GM10248 (cell line): ENCODE data around the gene TENT5A.

Experiments
- CTCF ChIA-PET: fragments of 300-600 bp; sonication (Branson Sonifier 250); formaldehyde crosslinking; extraction: SDS; loops from one replicate; lab custom pipeline; 2021; ENCODE audit warnings: antibody characterized with exemption; lab: Yijun Ruan, JAX
- POLR2A ChIA-PET: fragments of 350-650 bp; sonication (Branson Sonifier 250); formaldehyde crosslinking; extraction: SDS; loops from one replicate; lab custom pipeline; 2020; ENCODE audit warnings: antibody characterized with exemption; lab: Yijun Ruan, JAX
- DNase-seq: peaks from one replicate; pipeline ENCODE4 v3.0.0; 2012; ENCODE audit errors: extremely low spot score
- CTCF ChIP-seq: IDR thresholded peaks from 2 replicates; pipeline ENCODE4 v1.5.1; 2012; ENCODE audit warnings: mild to moderate bottlenecking, low read depth; ENCODE audit errors: extremely low read depth, missing control alignments, control extremely low read depth

TENT5A gene

DNA sequence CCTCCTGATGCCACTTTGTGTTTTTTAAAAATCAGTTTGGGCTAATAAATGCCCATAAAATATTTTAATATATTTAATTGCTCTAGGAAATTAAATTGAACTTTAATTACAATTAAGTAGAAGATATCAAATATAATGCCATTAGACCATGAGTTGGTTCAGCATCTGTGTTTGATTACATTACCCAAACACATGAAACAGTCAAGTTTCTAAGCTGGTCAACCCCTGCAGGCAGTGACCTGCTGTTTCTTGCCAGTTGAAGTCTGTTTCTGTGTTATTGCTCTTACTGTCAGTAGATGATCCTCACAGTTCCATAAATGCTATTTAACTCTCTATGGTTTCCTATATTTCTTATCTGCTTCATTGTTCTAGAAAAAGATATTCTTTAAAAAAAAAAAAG is 9.7 kb upstream of the TENT5A start:
- DNase-seq, result no peak
- no peak for TF ChIP-seq CTCF
- POLR2A ChIA-PET, result interaction anchor here (1.0 kb wide), 1 partner anchor 10 kb away, joined by 3 read pairs; the partner anchor contains the start of gene TENT5A
- CTCF ChIA-PET, result no interaction called here

GRCh38 chr6:81761197-81761596 is 8.7 kb upstream of the TENT5A start:
- ChIA-PET POLR2A (no interaction called here), CTCF (no interaction called here)
- DNase-seq, result no peak
- TF ChIP-seq CTCF, result no peak

GRCh38 chr6:81759782-81760181 is 7.3 kb upstream of the TENT5A start:
- no peak for TF ChIP-seq CTCF
- ChIA-PET POLR2A (no interaction called here), CTCF (interaction anchor here (1.4 kb wide), 1 partner anchor 246 kb away, joined by 3 read pairs; no protein-coding TSS in a partner anchor)
- no peak for DNase-seq

DNA sequence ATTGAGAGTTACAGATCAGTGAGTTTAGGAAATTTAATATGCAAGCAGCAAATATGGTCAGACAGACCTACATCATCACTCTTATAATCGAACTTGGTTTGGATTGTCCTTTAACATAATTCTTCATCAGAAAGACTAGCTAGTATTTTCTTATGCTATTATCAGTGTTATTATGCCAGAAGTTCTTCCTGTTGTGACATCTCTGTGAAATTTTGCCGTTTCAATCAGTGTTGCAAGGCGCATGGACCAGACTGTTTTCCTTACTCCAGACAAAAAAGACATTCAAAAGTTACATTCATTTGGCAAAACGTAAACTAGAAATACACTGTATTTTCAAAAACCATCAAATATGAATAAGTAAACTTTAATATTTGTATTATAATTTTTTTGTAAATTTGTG is 5.7 kb upstream of the TENT5A start:
- DNase-seq, result no peak
- no peak for TF ChIP-seq CTCF
- CTCF ChIA-PET, result no interaction called here
- POLR2A ChIA-PET, result no interaction called here

DNA sequence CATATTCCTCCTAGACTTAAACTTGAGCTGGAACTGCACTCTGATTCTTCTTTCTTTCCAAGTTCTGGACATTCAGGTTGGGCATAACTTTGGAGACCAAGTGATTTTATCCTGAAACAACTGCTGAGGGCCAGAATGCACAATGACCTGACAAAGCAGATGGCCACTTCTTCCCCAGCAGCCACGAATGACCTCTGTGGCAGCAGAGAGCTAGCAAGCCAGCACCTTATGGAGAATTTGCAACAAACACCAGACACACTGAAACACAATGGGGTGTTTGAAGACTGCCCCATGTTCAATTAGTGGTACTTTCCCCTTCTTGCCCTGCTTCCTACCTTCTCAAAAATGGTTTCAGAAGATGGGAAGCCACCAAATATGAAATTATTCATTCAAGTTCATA is 4.2 kb upstream of the TENT5A start:
- CTCF ChIA-PET, result interaction anchor here (1.5 kb wide), 2 partner anchors 10 to 22 kb away, joined by 5 to 7 read pairs; no protein-coding TSS in a partner anchor
- TF ChIP-seq CTCF, result no peak
- no peak for DNase-seq
- POLR2A ChIA-PET, result no interaction called here

- no peak for DNase-seq
- CTCF ChIA-PET, result interaction anchor here (0.6 to 3.2 kb wide), 4 partner anchors 11 to 296 kb away, joined by 3 to 17 read pairs (median 6); no protein-coding TSS in a partner anchor
- no peak for TF ChIP-seq CTCF
- POLR2A ChIA-PET, result no interaction called here
Measured at GRCh38 chr6:81755551-81755950, 3.1 kb upstream of the TENT5A start.

GRCh38 chr6:81754906-81755305 is 2.4 kb upstream of the TENT5A start:
- no peak for TF ChIP-seq CTCF
- ChIA-PET POLR2A (no interaction called here), CTCF (interaction anchor here (0.6 to 3.2 kb wide), 3 partner anchors 9 to 295 kb away, joined by 3 to 17 read pairs (median 12); no protein-coding TSS in a partner anchor)
- DNase-seq, result no peak
